HG03139 (cell line): ENCODE data around the gene ZNF622.
"Not testable (repeated sequence)": the region's sequence is repeated elsewhere in the genome, so short reads cannot be mapped to it uniquely, and the experiment has no call there.

ENCODE experiments used
- ATAC-seq: cut with Tn5 transposase; IDR thresholded peaks from one replicate; pipeline ENCODE4 v1.9.1; 2021; ENCODE audit not compliant: unreplicated experiment

ZNF622 gene

DNA sequence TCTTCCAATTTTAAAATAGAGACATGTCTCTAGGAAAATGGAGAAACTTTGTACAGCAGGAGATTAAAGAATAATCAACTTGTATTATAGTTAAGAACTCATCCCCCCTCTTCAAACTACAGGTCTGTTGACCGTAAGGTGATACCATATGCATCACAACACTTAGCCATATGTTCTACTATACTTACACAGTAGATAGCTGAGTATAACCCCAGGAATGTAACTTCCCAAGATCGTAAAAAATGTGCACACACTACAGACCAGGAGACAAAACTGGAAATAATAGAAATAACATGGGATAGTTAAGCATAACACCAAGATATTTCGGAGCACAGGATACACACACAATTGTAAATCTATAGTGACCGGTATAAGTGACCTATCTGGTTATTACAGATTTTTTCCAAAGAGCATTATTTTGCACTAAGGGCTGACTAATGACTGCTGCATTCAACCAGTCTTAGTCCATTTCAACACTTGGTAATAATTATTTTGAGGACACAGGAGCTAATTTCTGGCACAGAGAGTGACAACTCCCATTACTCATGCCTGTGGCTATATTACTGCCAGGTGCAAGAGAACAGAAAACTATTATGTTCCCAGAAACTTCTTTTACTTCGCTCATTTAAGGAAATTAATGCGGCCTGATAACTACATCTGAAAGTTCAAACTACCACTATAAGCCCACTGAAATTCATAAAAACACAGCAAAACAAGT lies 15.4 kb upstream of the ZNF622 start:
- ATAC-seq, result no peak

GRCh38 chr5:16480144-16480543 lies 14.5 kb upstream of the ZNF622 start:
- ATAC-seq, result no peak

DNA sequence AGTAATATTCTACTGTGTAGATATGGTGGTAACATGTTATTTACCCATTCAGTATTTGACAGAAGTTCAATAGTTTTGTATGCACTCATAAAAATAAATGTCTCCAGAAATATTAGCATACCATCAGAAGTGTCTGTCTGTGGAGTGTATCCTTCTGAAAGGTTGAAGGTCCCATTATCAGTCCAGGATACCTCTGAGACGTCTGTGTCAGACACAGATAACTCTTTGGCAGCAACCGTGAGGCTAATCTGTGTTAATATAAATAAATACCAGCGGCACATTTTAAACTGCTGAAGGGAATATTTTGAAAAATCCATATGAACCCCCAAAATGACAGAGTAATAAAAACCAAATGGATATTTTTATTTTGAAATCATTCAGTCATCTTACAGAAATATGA lies 11.9 kb upstream of the ZNF622 start:
- ATAC-seq, result no peak

GRCh38 chr5:16476417-16476816 lies 10.8 kb upstream of the ZNF622 start:
- ATAC-seq, result not testable (repeated sequence)

DNA sequence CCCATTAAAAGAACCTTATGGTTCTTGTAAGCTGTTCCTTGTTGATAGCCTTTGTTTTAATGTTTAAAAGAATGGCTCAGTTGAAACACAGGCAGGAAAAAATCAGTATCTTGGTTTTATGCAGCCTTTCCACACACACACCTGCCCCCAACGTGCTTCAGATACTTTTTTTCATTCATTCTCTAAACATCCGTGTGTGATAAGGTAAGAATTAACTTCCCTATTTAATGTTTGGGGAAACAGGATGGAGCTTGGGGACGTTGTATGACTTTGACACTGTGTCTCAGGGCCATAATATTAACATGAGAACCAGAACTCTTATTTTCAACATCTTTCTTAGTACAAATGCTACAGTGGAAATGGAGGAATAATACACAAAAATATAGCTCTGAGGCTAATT lies 5.8 kb upstream of the ZNF622 start:
- ATAC-seq, result no peak

DNA sequence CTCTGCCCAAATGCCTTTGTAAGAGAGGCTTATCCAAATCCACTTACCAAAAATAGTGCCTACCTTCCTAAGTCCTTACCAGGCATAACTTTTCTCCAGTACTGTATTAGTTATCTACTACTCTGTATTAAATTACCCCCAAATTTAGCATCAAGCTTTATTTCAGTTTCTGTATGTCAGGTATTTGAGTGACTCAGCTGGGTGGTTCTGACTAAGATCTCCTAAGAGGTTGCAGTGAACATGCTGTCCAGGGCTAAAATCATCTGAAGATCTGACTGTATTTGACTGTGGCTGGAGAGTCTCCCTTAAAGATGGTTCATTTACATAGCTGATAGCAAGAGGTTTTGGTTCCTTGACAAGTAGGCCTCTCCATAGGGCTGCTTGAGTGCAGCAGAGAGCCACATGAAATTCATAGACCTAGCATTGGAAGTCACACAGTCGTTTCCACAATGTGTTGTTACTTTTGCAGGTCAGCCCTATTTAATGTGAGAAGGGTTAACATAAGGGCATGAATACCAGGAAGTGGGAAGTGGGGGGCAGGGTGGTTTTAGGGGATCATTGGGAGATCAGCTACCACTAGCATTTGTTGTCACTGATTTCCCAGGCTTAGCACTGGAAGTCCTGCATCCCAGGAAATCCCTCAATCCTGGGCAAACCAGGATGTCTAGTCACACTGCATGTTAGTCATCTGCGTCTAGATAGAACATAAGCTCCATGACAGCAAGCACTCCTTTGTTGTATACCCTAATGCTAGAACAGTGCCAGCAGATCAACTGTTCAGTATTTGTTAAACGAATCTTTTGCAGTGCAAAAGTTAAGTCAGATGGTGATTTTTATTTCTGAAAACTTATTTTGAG lies 2.0 kb upstream of the ZNF622 start:
- peak; percentile 55 for ATAC-seq

GRCh38 chr5:16464664-16465543 lies 696 bp downstream of the ZNF622 start:
- ATAC-seq, result no peak

DNA sequence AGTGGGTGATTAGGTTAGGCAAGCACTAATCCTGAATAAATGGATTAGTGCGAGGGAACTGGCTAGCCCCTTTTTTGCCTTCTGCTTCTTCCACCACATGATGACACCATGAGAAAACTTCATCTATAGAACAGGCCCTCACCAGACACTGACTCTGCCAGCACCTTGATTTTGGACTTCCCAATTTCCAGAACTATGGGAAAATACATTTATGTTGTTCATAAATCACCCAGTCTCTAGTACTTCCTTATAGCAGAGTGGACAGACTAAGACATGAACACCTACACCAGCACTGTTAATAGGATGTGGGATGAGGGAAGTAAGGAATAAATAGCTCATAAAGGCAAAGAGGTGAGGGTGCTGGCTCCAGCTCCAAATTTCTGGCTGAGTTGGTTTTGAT lies 1.4 kb downstream of the ZNF622 start:
- no peak for ATAC-seq

DNA sequence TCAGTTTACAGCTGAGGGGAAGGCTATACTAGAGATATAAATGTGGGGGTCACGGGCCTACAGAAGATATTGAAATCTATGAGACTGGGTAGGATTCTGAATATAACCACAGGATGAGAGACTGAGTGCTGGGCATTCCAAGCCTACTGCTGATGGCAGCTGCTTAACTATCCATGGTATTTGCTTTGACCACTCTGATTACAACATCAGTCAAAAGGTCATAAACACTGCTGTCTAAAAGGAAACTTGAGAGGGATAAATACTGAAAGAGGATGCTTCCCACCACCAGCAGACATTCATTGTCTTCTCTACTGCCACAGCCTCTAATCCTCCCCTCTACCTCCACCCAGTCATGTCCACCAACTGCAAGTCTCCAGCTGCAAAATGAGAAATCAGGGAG lies 3.8 kb downstream of the ZNF622 start:
- ATAC-seq, result no peak

DNA sequence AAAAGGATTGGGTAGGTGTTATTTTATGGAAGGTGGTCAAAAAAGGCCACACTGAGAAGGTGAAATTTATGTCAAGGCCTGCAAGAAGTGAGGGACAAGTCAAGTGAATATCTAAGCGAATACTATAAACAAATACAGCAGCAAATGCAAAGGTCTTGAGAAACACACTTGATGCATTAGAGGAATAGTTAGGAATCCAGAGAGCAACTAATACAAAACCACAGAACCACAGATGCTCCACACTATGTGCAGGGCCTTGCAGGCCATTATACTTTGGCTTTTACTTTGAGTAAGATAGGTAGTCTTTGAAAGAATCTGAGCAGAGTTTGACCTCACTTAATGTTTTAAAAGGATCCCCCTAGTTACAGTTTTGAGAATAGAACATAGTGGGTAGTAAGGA lies 4.6 kb downstream of the ZNF622 start:
- ATAC-seq, result no peak

- no peak for ATAC-seq
Measured at GRCh38 chr5:16459451-16459850, 6.1 kb downstream of the ZNF622 start.

- no peak for ATAC-seq
Measured at GRCh38 chr5:16457853-16458252, 7.7 kb downstream of the ZNF622 start.

- ATAC-seq, result no peak
Measured at GRCh38 chr5:16457451-16457850, 8.1 kb downstream of the ZNF622 start.

GRCh38 chr5:16456103-16456832 lies 9.3 kb downstream of the ZNF622 start:
- ATAC-seq, result peak; percentile 77

GRCh38 chr5:16455668-16456067 lies 9.9 kb downstream of the ZNF622 start:
- no peak for ATAC-seq

GRCh38 chr5:16454686-16455085 lies 10.9 kb downstream of the ZNF622 start:
- ATAC-seq, result no peak

- ATAC-seq, result no peak
Measured at GRCh38 chr5:16453609-16454008, 12.0 kb downstream of the ZNF622 start.

DNA sequence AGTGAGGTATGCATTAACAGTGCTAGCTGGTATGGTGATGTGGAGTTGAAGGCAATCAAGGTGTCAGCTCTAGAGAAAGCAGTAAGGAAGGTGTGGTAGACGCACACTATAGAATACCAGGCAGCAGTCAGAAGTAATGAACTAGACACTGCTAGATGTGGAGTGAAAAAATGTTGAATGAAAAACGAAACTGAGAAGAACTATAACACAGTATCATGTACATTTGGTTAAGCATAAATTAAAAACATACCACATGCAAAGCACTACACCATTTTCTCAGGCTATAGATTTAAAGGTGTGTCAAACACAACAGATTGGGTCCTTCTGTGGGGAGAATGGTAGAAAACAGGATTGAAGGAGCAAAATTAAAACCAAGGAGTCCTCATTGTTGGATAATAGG lies 15.4 kb downstream of the ZNF622 start:
- no peak for ATAC-seq

- ATAC-seq, result no peak
Measured at GRCh38 chr5:16446993-16447392, 18.6 kb downstream of the ZNF622 start.

- no peak for ATAC-seq
Measured at GRCh38 chr5:16437977-16438376, 27.6 kb downstream of the ZNF622 start.
